GM18508 (cell line): Measurements from ENCODE around the gene AGBL1.
"Not testable (repeated sequence)": the region's sequence is repeated elsewhere in the genome, so short reads cannot be mapped to it uniquely, and the experiment has no call there.

ENCODE experiments used
- ATAC-seq: cut with Tn5 transposase; IDR thresholded peaks from one replicate; pipeline ENCODE4 v1.9.1; 2021; ENCODE audit warnings: moderate number of reproducible peaks; ENCODE audit not compliant: insufficient read depth, unreplicated experiment

The AGBL1 gene

DNA sequence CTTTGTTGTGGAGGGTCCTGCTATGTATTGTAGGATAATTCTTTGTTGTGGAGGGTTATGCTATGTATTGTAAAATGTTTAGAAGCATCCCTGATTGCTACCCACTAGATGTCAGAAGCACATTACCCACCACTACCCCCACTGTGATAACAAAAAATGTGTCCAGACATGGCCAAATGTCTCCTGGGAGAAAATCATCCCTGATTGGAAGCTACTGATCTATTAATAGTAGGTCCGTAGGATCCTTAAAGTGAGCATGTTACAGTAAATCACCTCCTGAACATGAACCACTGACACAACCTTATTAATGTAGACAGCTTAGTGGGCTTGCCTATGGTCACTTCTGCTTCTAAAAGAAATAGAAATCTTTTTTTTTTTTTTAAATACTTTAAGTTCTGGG, 884.6 kb downstream of the AGBL1 start:
- no peak for ATAC-seq

DNA sequence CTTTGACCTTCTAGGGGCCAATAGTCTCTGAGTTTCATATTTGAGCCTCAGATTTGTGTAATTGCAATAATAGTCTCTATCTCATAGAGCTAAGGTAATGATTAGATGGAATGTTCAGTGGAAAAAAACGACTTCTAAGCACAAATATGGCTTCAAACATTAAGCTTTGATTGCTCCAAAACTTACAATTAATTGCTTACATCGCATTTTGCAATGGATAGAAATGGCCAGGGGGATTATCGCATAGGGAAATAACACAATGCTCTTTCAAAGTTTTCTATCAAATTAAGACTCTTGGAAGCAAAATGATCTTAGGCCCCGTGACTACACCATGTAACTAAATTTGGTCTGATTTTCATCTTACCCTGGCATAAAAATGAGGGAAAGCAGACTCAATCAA, 888.6 kb downstream of the AGBL1 start:
- no peak for ATAC-seq

DNA sequence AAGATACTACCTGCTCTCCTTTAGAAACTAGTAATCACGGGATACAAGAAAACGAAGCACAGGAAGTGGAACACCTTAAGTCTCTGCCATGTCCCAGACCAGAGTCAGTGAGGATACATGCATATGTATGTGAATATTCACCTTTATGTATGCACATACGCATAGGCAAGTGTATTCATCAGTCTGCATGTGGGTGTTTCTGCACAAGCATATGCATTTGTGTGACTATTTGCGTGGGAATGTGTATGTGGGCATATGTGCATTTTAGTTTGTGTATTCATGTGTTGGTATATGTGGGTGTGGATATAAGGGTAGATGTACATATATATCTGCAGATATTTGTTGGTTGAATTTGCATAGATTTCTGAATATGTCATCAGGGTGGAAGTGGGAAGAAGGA, 889.7 kb downstream of the AGBL1 start:
- no peak for ATAC-seq

DNA sequence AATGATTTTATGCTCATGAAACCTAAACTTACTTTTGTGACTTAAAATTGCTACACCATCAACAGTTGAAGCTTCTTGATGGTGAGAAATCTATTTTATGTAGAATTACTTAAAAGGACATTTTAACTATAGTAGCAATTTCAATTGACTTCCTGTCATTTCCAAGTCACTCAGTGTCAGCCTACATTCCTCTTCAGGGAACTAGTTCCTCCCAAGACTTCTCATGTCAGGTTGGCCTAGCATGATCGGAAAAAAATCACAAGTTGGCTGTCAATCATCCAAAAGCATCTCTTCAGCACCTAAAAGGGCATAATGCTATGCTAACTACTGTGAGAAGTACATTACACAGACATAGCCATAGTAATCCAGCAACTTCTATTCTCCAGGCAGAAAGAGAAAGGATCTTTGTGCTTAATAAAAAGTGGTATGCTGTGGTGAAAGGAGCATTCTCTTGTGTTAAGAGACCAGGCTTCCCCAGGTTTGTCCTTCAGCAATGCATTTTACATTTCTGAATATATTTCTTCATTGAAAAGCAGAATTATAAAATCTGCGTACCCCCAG, 893.7 kb downstream of the AGBL1 start:
- no peak for ATAC-seq

DNA sequence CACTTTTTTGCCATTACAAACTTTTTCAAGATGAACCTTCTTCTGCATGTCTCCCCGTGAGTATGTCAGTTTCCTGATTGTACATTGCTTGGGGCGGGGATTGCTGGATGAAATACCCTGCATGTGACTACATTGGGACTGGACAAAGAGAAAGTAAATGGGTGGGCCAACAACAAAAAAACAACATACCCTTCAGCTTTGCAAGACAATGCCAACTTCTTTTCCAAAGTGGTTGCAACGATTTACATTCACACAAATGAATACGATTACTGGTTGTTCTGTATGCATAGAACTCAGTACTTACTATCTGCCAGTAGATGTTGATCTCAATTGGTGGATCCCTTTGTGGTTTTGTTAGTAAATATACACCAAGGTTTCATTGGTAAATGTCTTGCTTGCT, 908.4 kb downstream of the AGBL1 start:
- ATAC-seq, result no peak

DNA sequence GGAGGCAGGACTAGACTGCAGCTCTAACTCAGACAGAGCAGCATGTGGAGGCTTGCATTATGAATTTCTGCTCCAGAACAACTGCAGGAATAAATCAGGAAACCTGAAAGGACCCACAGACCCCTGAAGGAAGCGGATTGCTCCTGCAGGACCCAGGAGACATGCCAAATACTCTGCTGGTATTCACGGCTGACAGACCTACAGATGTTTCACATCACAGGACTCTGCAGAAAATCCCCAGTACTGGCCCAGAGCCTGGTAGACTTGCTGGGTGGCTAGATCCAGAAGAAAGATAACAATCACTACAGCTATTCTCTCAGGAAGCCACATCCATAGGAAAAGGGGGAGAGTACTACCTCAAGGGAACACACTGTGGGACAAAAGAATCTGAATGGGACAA, 942.1 kb downstream of the AGBL1 start:
- ATAC-seq, result no peak

DNA sequence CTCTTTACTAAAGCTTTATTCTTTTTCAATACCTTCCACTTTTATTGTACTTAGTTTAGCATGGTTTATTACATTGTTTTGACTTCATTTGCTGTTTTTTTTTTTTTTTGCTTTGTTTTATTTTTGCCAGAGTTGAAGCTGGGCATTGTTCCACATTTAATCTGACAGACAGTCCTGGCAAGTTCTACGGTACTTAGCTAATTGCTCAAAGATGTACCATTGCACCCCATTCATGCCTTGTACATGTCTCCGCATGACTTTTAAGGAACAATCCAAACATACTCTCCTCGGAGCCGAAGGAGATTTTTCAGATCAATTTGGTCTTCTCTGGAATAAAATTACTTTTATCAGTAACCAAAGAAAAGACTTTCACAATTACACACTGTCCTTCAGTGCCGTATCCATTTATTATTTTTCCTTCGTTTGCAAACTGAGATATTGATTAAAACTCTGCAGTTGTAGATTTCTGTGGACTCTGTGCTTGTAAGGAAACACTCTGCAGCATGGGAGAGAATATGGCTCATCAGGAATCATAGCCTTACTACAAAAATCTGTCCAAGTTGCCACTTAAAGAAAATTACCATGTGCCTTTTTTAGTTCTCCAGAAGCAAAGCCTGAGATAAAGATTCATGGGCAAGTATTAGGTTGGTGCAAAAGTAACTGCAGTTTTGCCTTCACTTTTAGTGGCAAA, 952.0 kb downstream of the AGBL1 start:
- no peak for ATAC-seq

DNA sequence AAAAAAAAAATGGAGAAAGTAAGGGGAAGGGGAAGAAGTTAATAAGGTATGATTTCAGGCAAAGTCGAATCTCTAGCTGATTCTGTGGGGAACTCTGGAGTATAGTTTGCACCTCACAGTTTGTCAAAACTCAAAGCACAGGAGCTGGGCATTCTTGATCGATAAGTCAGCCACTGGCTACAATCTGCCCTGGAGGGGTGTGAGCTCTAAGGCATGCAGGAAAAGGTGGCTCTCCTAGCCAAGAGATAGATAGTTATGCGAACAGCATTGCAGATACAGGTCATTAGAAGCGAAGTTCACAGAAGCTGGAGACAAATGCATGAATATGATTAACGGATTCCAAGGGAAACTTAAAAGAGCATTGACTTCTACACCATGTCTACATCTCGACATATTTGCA, 952.6 kb downstream of the AGBL1 start:
- ATAC-seq, result no peak

DNA sequence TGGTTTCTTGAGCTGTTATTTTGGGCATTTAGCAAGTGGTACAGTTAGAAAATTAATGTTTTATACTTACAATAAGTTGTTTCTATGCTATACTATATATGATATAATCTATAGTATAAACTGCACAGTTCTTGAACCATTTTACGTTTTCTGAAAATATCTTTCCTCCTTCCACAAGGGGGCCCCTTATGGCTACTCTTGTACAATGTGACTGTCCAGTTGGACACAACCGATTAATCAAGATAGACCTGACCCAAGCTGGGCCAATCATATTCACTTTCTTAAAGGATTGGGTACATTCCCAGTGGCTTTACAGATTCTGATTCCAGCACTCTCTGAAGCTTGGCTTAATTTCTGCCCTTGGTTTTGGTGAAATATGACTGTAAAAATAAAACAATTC, 953.4 kb downstream of the AGBL1 start:
- no peak for ATAC-seq

DNA sequence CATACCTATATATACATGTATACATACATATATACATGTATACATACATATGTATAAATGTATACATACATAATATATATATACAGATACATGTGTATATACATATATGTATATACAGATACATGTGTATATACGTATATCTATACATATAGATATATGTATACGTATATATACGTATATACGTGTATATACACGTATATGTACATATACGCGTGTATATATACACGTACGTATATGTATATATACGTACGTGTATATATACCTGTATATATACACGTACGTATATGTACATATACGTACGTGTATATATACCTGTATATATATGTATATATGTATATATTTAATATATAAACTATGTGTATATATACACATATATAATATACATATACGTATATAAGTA, 955.2 kb downstream of the AGBL1 start:
- no peak for ATAC-seq

DNA sequence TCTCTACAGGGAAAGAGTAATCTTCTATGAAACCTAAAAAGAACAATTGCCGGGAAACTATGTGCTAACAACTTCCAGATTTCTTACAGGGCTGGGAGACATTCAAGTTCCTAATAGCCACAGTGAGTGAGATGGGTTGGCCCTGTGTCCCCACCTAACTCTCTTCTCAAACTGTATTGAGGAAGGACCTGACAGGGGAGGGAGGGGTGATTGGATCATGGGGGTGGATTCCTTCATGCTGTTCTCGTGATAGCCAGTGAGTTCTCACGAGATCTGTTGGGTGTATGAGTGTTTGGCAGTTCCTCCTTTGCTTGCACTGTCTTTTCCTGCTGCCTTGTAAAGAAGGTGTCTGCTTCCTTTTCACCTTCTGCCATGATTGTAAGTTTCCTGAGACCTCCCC, 958.7 kb downstream of the AGBL1 start:
- ATAC-seq, result no peak

DNA sequence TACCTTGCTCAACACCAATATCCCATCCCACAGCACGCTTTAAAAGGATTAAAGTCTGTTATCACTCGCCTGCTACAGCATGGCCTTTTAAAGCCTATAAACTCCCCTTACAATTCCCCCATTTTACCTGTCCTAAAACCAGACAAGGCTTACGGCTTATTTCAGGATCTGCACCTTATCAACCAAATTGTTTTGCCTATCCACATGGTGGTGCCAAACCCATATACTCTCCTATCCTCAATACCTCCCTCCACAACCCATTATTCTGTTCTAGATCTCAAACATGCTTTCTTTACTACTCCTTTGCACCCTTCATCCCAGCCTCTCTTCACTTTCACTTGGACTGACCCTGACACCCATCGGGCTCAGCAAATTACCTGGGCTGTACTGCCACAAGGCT, 962.9 kb downstream of the AGBL1 start:
- not testable (repeated sequence) for ATAC-seq

DNA sequence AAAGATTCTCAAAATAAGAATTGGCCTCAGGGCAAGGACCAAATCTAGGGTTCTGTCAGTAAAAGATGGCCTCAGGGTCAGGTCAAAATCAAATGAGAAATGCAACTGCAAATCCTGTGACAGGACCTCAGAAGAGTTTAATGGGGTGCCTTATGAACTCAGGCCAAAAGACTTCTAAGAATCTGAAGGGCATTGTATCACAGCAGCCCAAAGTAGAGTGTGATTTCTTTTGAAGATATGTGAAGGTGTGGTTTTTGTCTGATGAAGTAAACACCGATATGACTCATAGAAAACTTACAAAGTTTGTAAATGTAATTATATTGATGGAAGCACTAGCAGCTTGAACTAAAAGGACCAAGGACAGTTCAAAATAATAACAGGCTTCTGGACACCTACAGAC, 966.1 kb downstream of the AGBL1 start:
- no peak for ATAC-seq

DNA sequence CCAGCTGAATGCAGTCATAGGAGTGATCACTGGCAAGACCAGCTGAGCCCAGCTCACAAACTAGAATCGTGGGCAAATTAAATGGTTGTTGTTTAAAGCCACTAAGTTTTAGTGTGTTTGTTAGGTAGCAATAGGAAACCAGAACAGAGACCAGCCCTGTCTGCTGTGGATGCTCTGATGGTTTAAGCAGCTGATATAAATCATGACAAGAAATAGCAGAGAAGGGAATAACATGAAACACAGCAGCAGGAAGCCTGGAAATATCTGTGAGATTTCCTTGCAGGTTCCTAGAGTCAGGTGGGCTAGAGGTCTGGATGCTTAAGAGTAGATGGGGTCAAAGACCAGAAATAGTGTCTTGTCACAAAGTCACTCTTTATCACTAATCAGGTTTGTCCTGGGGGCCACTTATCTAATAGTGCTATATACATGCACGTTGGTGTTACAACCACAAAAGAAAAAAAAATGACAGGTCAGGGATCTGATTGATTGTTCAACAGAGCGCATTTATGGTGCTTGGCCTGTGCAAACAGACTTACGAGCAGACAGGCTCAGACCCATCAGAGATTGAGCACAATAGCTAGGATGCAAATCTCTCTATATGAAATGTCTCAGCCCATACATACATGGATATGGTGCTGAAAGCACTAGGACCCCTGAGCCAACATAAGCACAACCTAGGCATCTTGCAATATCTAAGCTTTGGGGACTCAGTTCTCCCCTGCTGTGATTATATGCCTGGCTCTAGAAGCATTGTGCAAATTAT, 967.7 kb downstream of the AGBL1 start:
- no peak for ATAC-seq
